Nephron (organoid): Measurements from ENCODE around the gene MRPL48.
"Not testable (repeated sequence)": the region's sequence is repeated elsewhere in the genome, so short reads cannot be mapped to it uniquely, and the experiment has no call there.

ENCODE experiments used
- H3K27ac Mint-ChIP-seq, 3 experiments: 2 replicates each; pipeline ENCODE4 v1.8.0; 2020; ENCODE audit warnings: mixed read lengths in 3 of 3, mild to moderate bottlenecking in 2 of 3, moderate library complexity in 1 of 3
- H3K27me3 Mint-ChIP-seq: 2 replicates; pipeline ENCODE4 v1.8.0; 2021; ENCODE audit warnings: low read depth, mild to moderate bottlenecking, moderate library complexity, mixed read lengths
- H3K36me3 Mint-ChIP-seq: 2 replicates; pipeline ENCODE4 v1.8.0; 2020; ENCODE audit warnings: low read depth, mixed read lengths
- H3K4me1 Mint-ChIP-seq: 2 replicates; pipeline ENCODE4 v1.8.0; 2020; ENCODE audit warnings: mixed read lengths
- H3K4me3 Mint-ChIP-seq, 3 experiments: 2 replicates each; pipeline ENCODE4 v1.8.0; 2020; ENCODE audit warnings: mild to moderate bottlenecking in 3 of 3, mixed read lengths in 3 of 3, moderate library complexity in 2 of 3
- H3K9me3 Mint-ChIP-seq: 2 replicates; pipeline ENCODE4 v1.8.0; 2020; ENCODE audit warnings: mixed read lengths
- TF ChIP-seq, protein P1 (sequence below), 3 experiments: fragments of 200-600 bp; sonication (generic); IDR thresholded peaks; one replicate each; pipeline ENCODE4 v1.5.0; 2021; ENCODE audit warnings: antibody characterized with exemption in 3 of 3; ENCODE audit not compliant: unreplicated experiment in 3 of 3

MRPL48 gene

DNA sequence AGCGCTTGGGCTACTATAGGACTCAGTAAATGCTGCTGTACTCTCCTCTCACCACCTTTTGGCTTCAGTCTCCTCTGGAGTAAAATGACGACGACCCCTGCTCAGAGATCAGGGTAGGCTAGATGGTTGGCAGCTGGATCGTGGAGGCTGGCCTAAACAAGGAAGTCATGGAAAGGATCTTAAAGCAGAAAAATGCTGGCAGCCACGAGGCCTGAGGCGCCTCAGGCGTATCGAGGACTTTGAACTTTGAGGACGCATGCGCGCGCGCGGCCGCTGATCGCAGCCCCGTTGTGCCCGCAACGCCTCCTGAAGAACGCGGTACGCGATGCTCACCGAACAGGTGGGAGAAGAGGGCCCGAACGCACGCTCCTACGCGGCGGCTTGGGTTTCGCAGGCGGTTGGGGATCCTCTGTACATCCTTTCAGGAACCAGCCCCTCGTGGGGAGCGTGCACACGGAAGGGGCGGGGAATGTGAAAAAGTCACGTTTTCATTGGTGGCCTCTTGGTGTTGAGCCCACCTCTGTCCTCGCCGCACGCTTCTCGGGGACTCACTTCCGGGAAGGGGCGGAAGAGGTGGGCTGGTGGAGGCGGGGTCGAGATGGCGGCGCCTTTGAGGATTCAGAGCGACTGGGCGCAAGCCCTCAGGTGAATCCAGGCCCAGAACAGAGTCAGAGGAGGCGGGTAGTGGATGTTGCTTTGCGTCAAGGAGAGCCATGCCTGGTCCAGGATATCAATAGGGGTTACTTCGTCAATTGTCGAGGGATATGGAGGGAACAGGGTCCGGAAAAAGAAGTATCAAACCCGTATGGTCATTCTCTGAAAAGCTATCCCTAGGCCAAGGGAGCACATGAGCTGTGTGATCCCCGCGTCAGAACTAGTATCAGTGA is 89.0 kb downstream of the MRPL48 start, which contains the start of the genes COA4 and PAAF1:
TSS of gene COA4 (minus strand) at position 423 of the 887 bp plus-strand sequence. CDS start 3,468 bp downstream, outside the sequence.
TSS of gene PAAF1 (plus strand) at position 576 of the 887 bp plus-strand sequence. CDS start at position 599, 23 bp downstream.
- Mint-ChIP-seq H3K27ac (peak within 1 kb of the TSS; percentile 94 to 100 (median 99)), H3K36me3 (peaks cover 21% of the 10 kb centered on the region), H3K4me1 (peaks cover 32% of the 10 kb centered on the region), H3K9me3 (no peaks in the 10 kb centered on the region), H3K27me3 (no peaks in the 10 kb centered on the region), H3K4me3 (peak within 1 kb of the TSS; percentile 96 to 99 (median 97))
- TF ChIP-seq, protein P1, sequence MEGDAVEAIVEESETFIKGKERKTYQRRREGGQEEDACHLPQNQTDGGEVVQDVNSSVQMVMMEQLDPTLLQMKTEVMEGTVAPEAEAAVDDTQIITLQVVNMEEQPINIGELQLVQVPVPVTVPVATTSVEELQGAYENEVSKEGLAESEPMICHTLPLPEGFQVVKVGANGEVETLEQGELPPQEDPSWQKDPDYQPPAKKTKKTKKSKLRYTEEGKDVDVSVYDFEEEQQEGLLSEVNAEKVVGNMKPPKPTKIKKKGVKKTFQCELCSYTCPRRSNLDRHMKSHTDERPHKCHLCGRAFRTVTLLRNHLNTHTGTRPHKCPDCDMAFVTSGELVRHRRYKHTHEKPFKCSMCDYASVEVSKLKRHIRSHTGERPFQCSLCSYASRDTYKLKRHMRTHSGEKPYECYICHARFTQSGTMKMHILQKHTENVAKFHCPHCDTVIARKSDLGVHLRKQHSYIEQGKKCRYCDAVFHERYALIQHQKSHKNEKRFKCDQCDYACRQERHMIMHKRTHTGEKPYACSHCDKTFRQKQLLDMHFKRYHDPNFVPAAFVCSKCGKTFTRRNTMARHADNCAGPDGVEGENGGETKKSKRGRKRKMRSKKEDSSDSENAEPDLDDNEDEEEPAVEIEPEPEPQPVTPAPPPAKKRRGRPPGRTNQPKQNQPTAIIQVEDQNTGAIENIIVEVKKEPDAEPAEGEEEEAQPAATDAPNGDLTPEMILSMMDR (IDR thresholded peaks at IDR 0.05; ENCODE audit: unreplicated experiment in 3 of 3), result no peak

DNA sequence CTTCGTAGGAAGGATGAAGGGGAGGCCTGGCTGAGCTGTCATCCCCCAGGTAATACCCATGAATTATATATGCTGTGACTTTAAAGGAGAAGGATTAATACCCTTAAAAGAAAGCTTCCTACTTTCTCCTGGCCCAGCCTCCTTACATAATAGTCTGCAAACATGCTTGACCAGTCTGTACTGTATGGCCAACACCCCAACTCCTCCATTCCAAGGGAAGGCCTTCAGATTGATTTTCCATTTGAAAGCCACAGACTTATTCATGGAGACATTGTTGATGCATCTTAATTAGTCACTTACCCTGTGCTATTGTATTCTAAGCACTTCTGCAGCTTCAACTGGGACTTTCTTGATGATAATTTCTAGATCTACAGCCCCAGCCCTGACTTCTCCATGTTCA is 91.1 kb downstream of the MRPL48 start:
- TF ChIP-seq, protein P1 (IDR thresholded peaks at IDR 0.05; ENCODE audit: unreplicated experiment in 3 of 3), result no peak
- Mint-ChIP-seq H3K27ac (no peak overlapping the region), H3K27me3 (no peaks in the 10 kb centered on the region), H3K36me3 (peaks cover 6% of the 10 kb centered on the region), H3K9me3 (no peaks in the 10 kb centered on the region), H3K4me3 (peak overlapping the region; percentile 43 to 65 (median 59)), H3K4me1 (peaks cover 26% of the 10 kb centered on the region)

DNA sequence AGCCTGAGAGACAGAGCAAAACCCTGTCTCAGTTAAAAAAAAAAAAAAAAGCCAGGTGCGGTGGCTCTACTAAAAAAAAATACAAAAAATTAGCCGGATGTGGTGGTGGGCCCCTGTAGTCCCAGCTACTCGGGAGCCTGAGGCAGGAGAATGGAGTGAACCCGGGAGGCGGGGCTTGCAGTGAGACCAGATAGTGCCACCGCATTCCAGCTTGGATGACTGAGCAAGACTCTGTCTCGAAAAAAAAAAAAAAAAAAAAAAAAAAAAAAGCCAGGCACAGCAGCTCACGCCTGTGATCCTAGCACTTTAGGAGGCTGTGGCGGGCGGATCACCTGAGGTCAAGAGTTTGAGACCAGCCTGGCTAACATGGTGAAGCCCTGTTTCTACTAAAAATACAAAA is 92.8 kb downstream of the MRPL48 start:
- H3K36me3 Mint-ChIP-seq, H3K9me3 Mint-ChIP-seq, H3K27ac Mint-ChIP-seq, H3K4me3 Mint-ChIP-seq, H3K27me3 Mint-ChIP-seq: not testable (repeated sequence)
- peaks cover 19% of the 10 kb centered on the region for H3K4me1 Mint-ChIP-seq

DNA sequence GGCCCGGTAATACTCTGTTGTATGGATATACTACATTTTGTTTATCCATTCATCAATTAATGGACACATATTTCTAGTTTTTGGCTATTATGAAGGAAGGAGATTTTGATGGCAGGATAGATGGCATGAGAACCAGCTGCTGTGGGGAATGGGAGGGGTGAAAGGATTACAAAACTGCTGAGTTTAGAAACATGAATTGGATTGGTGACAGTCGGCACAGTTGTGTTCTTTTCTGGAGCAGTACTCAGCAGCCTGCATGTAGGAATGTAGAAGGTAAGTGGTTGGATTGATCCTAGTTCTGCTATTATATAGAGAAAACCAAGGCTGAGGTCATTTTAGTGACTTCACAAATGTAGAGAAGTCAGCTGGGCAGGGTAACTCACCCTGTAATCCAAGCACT is 96.2 kb downstream of the MRPL48 start:
- H3K27me3 Mint-ChIP-seq, result no peaks in the 10 kb centered on the region
- H3K4me3 Mint-ChIP-seq, result no peak overlapping the region
- no peak overlapping the region for H3K27ac Mint-ChIP-seq
- peaks cover 20% of the 10 kb centered on the region for H3K36me3 Mint-ChIP-seq
- TF ChIP-seq, protein P1 (IDR thresholded peaks at IDR 0.05; ENCODE audit: unreplicated experiment in 3 of 3), result no peak
- peaks cover 5% of the 10 kb centered on the region for H3K4me1 Mint-ChIP-seq
- no peaks in the 10 kb centered on the region for H3K9me3 Mint-ChIP-seq

DNA sequence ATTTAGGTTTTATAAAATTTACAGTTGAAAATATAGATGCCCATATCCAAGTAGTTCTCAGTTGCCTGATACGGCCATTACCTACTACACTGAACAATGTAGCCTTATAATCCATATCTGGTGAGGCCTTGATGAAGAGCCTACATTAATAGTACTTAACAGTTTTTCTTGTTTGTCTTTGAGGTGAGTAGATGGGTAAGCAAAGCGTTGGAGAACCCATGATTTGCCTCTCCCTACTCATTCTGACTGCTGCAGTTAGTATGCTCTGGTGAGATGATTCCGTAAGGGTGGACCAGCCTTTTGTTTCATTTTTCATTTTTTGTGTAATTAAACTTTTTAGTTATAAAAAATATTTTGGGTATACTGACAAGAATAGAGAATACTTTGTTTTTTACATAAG is 100.6 kb downstream of the MRPL48 start:
- no peaks in the 10 kb centered on the region for H3K27me3 Mint-ChIP-seq

DNA sequence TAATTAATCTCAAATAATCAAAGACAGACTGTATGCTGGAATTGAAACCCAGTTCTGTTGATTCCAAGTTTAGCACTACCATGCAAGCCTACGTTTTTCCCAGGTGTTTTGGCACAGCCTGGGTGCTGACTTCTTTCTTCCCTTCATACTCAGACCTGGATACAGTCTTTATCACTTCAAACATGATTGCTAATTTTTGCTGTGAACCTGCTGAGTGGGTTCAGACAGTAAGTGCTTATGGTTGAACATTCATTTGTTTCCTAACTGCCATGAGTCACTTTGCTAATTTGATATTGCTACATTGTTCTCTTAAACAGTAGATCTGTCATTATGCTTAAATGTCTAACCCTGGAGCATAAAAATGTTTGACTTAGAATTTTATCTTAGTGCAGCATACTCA is 101.3 kb downstream of the MRPL48 start:
- Mint-ChIP-seq H3K27me3 (no peaks in the 10 kb centered on the region), H3K4me3 (no peak overlapping the region), H3K9me3 (no peaks in the 10 kb centered on the region), H3K4me1 (no peaks in the 10 kb centered on the region), H3K27ac (no peak overlapping the region), H3K36me3 (peaks cover 38% of the 10 kb centered on the region)
- TF ChIP-seq, protein P1 (IDR thresholded peaks at IDR 0.05; ENCODE audit: unreplicated experiment in 3 of 3), result no peak

More for the DNA sequence above, 100.6 kb downstream of the MRPL48 start:
- TF ChIP-seq, protein P1 (IDR thresholded peaks at IDR 0.05; ENCODE audit: unreplicated experiment in 3 of 3), result no peak
- Mint-ChIP-seq H3K4me3 (no peak overlapping the region), H3K9me3 (no peaks in the 10 kb centered on the region), H3K36me3 (peaks cover 43% of the 10 kb centered on the region), H3K4me1 (peaks cover 5% of the 10 kb centered on the region), H3K27ac (no peak overlapping the region)
